Embryonic facial prominence (tissue), 1 donor: ENCODE results near the gene PFKFB4.

ENCODE experiments used
- DNase-seq: peaks from one replicate; pipeline ENCODE4 v3.0.0-alpha.2; 2016; ENCODE audit errors: extremely low spot score

Gene PFKFB4

GRCh38 chr3:48584836-48585235, 28.2 kb upstream of the PFKFB4 start:
- DNase-seq: no peak

- DNase-seq: no peak
These were observed 25.2 kb upstream of the PFKFB4 start for GRCh38 chr3:48581621-48582481.

DNA sequence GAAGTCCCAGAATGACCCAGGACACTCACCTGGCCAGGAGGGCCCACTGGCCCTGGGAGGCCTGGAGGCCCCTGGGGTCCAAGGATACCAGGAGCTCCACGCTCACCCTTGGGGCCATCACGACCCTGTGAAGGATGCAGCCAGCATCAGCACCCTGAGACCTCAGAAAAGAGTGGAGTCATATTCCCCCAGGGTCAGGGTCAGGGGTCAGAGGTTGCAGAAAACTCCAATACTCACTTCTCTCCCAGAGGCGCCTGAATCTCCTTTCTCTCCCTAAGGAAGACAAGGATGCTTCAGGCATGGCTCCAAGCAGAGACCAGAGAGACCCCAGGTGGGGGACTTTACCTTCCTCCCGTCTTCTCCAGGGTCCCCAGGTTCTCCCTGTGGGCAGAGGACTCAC, 20.0 kb upstream of the PFKFB4 start:
- no peak for DNase-seq

- DNase-seq: no peak
These were observed 18.8 kb upstream of the PFKFB4 start for GRCh38 chr3:48575366-48575765.

DNA sequence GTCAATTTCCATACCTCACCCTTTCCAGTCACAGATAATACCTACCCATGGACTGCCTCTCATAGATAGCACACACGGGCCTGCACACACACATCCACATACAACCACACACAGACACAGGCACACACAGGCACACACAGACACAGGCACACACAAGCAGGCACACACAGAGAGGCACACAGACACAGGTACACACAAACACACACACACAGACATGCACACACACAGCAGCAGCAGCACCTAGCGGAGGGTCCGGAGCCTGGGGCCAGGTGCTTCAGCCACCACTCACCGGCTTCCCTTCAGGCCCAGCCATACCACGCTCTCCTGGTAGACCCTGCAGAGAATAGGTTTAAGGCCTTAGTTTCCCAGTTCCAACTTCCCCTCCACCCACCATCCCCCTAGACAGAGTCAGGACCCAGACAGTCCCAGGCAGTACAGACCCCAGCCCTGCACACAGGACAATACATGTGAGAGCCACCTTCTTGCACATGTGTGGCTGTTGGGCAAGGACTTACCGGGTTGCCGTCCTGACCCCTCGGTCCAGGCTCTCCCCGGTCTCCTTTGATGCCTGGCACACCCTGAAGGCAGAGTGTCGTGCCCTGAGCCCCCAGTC, 17.5 kb upstream of the PFKFB4 start:
- no peak for DNase-seq

DNA sequence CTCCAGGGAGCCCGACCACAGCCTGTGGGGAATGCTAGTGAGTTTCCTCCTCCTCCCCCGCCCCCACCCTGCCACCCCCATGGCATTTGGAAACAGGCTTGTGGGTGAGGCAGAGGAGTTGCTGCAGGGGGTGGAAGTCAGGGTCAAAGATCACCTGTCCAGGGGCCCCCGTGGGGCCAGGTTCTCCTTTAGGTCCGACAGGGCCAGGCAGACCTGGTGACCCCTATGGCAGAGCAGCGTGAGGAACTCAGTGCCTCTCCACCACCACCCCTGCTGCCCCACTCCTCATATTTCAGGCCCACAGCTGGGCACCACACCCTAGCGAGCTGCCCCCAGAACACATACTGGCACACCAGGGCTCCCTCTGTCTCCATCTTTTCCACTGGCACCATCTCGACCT, 15.9 kb upstream of the PFKFB4 start:
- no peak for DNase-seq

- no peak for DNase-seq
These were observed 15.3 kb upstream of the PFKFB4 start for GRCh38 chr3:48571938-48572337.

GRCh38 chr3:48569808-48570450, 13.3 kb upstream of the PFKFB4 start:
- DNase-seq: no peak

- no peak for DNase-seq
These were observed 12.8 kb upstream of the PFKFB4 start for GRCh38 chr3:48569400-48569799.

DNA sequence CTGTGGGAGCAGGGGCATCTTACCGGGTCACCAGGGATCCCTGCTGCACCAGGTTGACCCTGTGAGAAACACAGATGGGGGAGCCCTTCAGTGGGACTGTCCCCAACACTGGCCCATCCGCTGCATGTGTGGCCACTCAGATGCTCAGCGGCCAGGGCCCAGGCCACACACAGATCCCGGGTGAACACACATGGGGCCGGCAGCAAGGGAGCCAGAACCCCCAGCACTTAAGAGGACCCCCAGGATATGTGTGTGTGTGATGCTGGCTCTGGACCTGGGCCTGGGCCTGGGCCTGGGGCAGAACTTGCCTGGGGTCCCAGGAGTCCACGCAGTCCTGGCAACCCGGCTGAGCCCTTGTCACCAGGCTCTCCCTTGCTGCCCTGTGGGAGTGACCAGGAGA, 11.9 kb upstream of the PFKFB4 start:
- no peak for DNase-seq

- DNase-seq: no peak
These were observed 10.9 kb upstream of the PFKFB4 start for GRCh38 chr3:48567500-48567899.

DNA sequence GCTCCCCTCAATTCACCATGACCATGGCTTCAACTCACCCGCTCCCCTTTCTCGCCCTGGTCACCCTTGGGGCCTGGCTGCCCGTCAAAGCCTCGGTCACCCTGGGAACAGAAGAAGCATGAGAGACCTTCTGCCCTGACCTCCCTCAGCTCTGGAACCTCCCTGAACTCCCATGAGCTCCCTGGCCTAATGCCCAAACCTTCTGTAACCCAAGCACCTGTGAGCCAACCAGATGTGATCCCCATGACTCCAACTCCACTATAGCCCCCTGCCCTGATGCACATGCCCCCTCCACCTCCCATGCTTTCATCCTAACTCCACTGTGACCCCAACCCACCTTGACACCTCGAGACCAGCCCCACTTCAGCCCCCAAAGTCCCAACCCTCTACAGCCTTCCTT, 10.5 kb upstream of the PFKFB4 start:
- no peak for DNase-seq

DNA sequence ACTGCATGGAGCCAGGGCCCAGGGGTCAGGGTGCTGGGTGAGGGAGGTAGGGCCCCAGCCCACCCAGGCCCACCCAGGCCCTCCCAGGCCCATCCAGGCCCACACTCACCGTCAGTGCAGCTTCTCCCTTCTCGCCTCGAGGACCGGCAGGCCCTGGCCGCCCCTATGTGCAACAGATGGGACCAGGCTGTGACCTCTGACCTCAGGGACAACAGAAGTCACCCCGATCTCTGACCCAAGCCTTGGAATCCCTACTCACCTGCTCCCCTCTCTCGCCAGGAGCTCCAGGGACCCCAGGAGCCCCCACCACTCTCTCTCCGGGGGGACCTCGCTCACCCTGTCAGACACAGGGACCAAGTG, 9.8 kb upstream of the PFKFB4 start:
- no peak for DNase-seq

DNA sequence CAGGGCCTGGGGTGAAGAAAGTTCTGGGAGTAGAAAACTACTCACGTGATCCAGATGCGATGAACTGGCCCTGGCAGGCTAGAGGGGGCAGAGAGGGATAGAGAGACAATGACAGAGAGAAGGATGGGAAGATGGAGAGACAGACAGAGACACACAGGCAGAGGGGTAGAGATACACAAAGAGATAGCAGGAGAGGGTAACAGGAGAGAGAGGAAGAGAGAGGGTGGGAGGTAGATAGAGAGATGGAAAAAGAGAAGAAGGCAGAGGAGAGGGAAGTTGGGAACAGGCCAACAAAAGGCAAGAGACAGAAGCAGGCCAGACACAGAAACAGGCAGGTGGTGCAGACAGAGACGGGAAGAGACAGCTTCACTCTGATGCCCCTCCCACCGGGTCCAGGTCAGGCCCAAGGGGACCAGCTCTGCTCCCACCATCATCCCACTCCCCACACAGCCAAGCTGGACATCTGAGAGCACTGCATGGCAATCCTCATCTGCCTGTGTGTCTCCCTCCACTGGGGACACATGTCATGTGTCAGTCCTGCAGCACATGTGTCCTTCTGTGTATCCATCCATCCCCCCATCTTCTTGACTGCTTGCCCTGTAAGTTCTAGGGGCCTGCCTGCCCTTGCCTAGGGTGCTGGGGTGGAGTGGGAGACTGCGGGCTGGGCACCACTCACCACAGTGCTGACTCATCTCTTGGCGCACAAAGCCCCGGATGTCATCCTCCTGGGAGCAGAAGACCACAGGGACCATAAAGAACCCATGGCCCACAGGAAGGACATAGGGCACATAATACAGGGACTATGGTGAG, 9.2 kb upstream of the PFKFB4 start:
- no peak for DNase-seq

GRCh38 chr3:48565186-48565585, 8.6 kb upstream of the PFKFB4 start:
- no peak for DNase-seq

GRCh38 chr3:48564667-48565066, 8.1 kb upstream of the PFKFB4 start:
- DNase-seq: no peak

GRCh38 chr3:48564022-48564421, 7.4 kb upstream of the PFKFB4 start:
- DNase-seq: no peak

GRCh38 chr3:48563382-48563918, 6.8 kb upstream of the PFKFB4 start, which contains the start of gene UCN2:
Gene UCN2, minus strand, starts transcription at chr3:48563781. Its CDS starts 657 bp downstream, at chr3:48563124.
- DNase-seq: no peak

DNA sequence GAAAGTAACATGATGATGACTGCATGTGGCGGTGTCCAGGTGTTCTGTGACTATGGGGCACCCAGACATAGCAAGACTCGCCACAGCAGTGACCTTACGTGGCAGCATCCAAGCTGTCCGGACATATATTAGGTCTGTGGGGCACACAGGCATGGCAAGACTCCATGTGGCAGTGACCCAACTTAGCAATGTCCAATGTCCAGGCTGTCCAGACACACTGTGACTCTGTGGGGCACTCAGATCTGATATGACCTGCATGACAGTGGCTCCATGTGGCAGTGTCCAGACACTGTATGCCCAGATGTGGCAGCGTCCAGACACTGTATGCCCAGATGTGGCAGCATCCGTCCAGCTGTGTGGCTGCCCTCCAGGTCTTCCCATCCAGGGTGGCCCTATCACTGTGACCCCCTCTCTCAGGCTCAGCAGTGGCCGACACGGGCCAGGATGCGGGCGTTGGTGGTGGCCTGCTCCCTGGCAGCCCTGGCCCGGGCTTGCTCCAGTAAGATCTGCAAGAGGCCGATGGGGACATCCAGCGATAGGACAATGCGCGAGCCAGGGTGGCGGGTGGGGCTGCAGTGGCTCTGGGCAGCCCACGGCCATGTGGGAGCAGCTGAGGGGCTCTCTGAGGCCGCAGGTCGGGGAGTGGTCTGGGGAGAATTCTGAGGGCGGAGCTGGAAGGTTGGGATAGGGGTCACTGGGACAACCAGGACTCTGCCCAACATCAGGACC, 5.9 kb upstream of the PFKFB4 start:
- DNase-seq: no peak

GRCh38 chr3:48561045-48561736, 4.6 kb upstream of the PFKFB4 start:
- no peak for DNase-seq

- no peak for DNase-seq
These were observed 4.0 kb upstream of the PFKFB4 start for GRCh38 chr3:48560648-48561018.
